Measurements from ENCODE around the gene FSTL1. TPM values are rescaled to one million over a fixed set of nuclear protein-coding genes. Genes with fewer than 3 reads are reported as not detected.

The FSTL1 gene
- total and polyA plus RNA-seq, 11 donors = 43.8 to 667 (median 179) TPM

- no peaks in the 10 kb centered on the region for H3K36me3 ChIP-seq
- WGBS, 4 donors = 84 to 95% (median 86%) methylated on average over 2 of the region's 2 CpGs
- DNase-seq (no peak), ATAC-seq (no peak)
- peaks cover 0 to 30% (median 9%) of the 10 kb centered on the region in 12 donors for H3K4me1 ChIP-seq
- intact Hi-C loops (cut with DNase I) = loop anchor here in 1 of 10 donors (5.0 kb wide), 1 partner anchor 79 kb away; no protein-coding TSS in a partner anchor
- H3K9me3 ChIP-seq = peaks cover 0 to 4% (median 0%) of the 10 kb centered on the region in 12 donors
- TF ChIP-seq POLR2A (IDR thresholded peaks at IDR 0.05) (no peak), CTCF (IDR thresholded peaks at IDR 0.05) (no peak)
- no peak overlapping the region for H3K27ac ChIP-seq
- H3K4me3 ChIP-seq = no peak overlapping the region
- no peaks in the 10 kb centered on the region for H3K27me3 ChIP-seq
Observed at GRCh38 chr3:120473389-120473788, 22.6 kb upstream of the FSTL1 start.

GRCh38 chr3:120472121-120472844, 21.5 kb upstream of the FSTL1 start:
- H3K9me3 ChIP-seq = peaks cover 0 to 4% (median 0%) of the 10 kb centered on the region in 12 donors
- WGBS, 4 donors = 88 to 91% (median 90%) methylated on average over 3 of the region's 3 CpGs

DNA sequence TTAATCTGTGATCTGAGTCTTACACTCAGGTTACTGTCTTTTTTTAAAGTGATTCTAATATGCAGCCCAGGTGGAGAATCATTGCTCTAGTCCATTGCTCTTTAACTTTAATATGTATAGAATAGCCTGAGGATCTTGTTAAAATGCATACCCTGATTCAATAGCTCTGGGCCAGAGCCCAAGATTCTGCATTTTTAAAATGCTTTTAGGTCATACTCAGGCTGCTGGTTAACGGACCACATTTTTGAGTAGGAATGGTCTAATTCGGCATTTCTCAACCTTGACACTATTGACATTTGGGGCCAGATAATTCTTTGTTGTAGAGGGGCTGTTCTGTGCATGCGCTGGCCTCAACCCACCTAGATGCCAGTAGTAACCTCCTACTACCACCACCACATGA, 20.9 kb upstream of the FSTL1 start:
- Histone ChIP-seq H3K36me3 (no peaks in the 10 kb centered on the region), H3K4me3 (no peak overlapping the region), H3K4me1 (peaks cover 0 to 26% (median 9%) of the 10 kb centered on the region in 12 donors), H3K27me3 (no peaks in the 10 kb centered on the region), H3K9me3 (peaks cover 0 to 4% (median 0%) of the 10 kb centered on the region in 12 donors), H3K27ac (no peak overlapping the region)
- 76 to 89% (median 84%) methylated on average over 3 of the region's 3 CpGs for WGBS, 4 donors
- DNase-seq (no peak), ATAC-seq (no peak)
- TF ChIP-seq POLR2A (IDR thresholded peaks at IDR 0.05) (no peak), CTCF (IDR thresholded peaks at IDR 0.05) (no peak)
- intact Hi-C loops (cut with DNase I) = loop anchor here in 1 of 10 donors (5.0 kb wide), 1 partner anchor 81 kb away; no protein-coding TSS in a partner anchor

More at GRCh38 chr3:120472121-120472844, 21.5 kb upstream of the FSTL1 start:
- intact Hi-C loops (cut with DNase I) = loop anchor here in 1 of 10 donors (5.0 kb wide), 1 partner anchor 80 kb away; no protein-coding TSS in a partner anchor
- no peaks in the 10 kb centered on the region for H3K27me3 ChIP-seq
- DNase-seq (no peak), ATAC-seq (no peak)
- H3K4me1 ChIP-seq = peaks cover 0 to 26% (median 9%) of the 10 kb centered on the region in 12 donors
- TF ChIP-seq POLR2A (IDR thresholded peaks at IDR 0.05) (no peak), CTCF (IDR thresholded peaks at IDR 0.05) (no peak)
- H3K4me3 ChIP-seq = no peak overlapping the region
- H3K27ac ChIP-seq = no peak overlapping the region
- no peaks in the 10 kb centered on the region for H3K36me3 ChIP-seq

GRCh38 chr3:120470870-120471269, 20.1 kb upstream of the FSTL1 start:
- intact Hi-C loops (cut with DNase I) = loop anchor here in 1 of 10 donors (5.0 kb wide), 1 partner anchor 81 kb away; no protein-coding TSS in a partner anchor
- peak overlapping the region in 10 of 12 donors; percentile 9 to 76 (median 66) for H3K27ac ChIP-seq
- ATAC-seq = peak; percentile 91 to 93 (median 92)

More at GRCh38 chr3:120470870-120471269, 20.1 kb upstream of the FSTL1 start:
- 26 to 39% (median 33%) methylated on average over 2 of the region's 2 CpGs for WGBS, 4 donors
- Histone ChIP-seq H3K9me3 (peaks cover 0 to 4% (median 0%) of the 10 kb centered on the region in 12 donors), H3K4me1 (peaks cover 0 to 26% (median 9%) of the 10 kb centered on the region in 12 donors), H3K36me3 (no peaks in the 10 kb centered on the region), H3K27me3 (no peaks in the 10 kb centered on the region), H3K4me3 (no peak overlapping the region)
- peak in 4 of 5 donors; percentile 40 to 56 (median 51) for DNase-seq
- TF ChIP-seq POLR2A (IDR thresholded peaks at IDR 0.05) (no peak), CTCF (IDR thresholded peaks at IDR 0.05) (no peak)

All from heart left ventricle (tissue), 16 donors.